B cell (primary cell): ENCODE data around the gene MCM5. TPM values are rescaled to one million over a fixed set of nuclear protein-coding genes. Genes with fewer than 3 reads are reported as not detected.

Source experiments
- ATAC-seq: fragments of 200-7000 bp; cut with Tn5 transposase; one replicate; pipeline ENCODE4 v1.10.0; 2021; ENCODE audit warnings: low read depth, mild to moderate bottlenecking, moderate number of reproducible peaks, moderate library complexity
- CTCF ChIA-PET: fragments of 350-600 bp; sonication (Branson Sonifier 250); formaldehyde crosslinking; loops from one replicate; lab custom pipeline; 2021; ENCODE audit warnings: antibody characterized with exemption, inconsistent platforms; lab: Charles Lee
- POLR2A ChIA-PET: fragments of 350-600 bp; sonication (Branson Sonifier 250); formaldehyde crosslinking; loops from one replicate; lab custom pipeline; 2021; ENCODE audit warnings: antibody characterized with exemption; lab: Charles Lee
- DNase-seq: peaks from one replicate; pipeline ENCODE4 v3.0.0; 2013
- H2AFZ ChIP-seq: 2 replicates; pipeline ENCODE4 v1.6.1; 2012; ENCODE audit warnings: mild to moderate bottlenecking, low read depth, low read length; ENCODE audit not compliant: insufficient read depth, poor library complexity, severe bottlenecking
- H3K27ac ChIP-seq, 2 donors: 1 replicate in 1 of 2; 2 replicates in 1 of 2; pipeline ENCODE4 v1.5.1; 2012 to 2013; ENCODE audit warnings: low read length in 2 of 2, mild to moderate bottlenecking in 2 of 2, moderate library complexity in 1 of 2
- H3K27me3 ChIP-seq, 4 experiments: fragments of 200-600 bp in 1 of 4; sonication (generic) in 1 of 4; replicated peaks in 1 of 4; 1 replicate in 2 of 4; 2 replicates in 2 of 4; pipeline versions ENCODE4 v1.6.1 to v1.7.0; 2013 to 2016; ENCODE audit warnings: low read length in 3 of 4, mild to moderate bottlenecking in 2 of 4, mixed read lengths in 1 of 4, moderate library complexity in 1 of 4; ENCODE audit not compliant: insufficient read depth in 4 of 4, control insufficient read depth in 3 of 4; ENCODE audit errors: control extremely low read depth in 1 of 4
- H3K36me3 ChIP-seq, 2 experiments: replicated peaks in 1 of 2; 1 replicate in 1 of 2; 2 replicates in 1 of 2; pipeline versions ENCODE4 v1.6.1 to v1.7.1; 2013; ENCODE audit warnings: low read length in 1 of 2; ENCODE audit not compliant: insufficient read depth in 2 of 2, control insufficient read depth in 1 of 2; ENCODE audit errors: control extremely low read depth in 1 of 2, extremely low read depth in 1 of 2
- H3K4me1 ChIP-seq, 2 donors: fragments of 200-600 bp in 1 of 2; sonication (generic) in 1 of 2; 1 replicate in 1 of 2; 2 replicates in 1 of 2; pipeline versions ENCODE4 v1.5.1 to v1.6.1; 2013 to 2017; ENCODE audit warnings: low read length in 2 of 2; ENCODE audit not compliant: control insufficient read depth in 2 of 2, insufficient read depth in 2 of 2
- H3K4me2 ChIP-seq: replicated peaks from 2 replicates; pipeline ENCODE3; 2012; ENCODE audit warnings: mild to moderate bottlenecking, low read depth, low read length; ENCODE audit not compliant: poor library complexity, severe bottlenecking
- H3K4me3 ChIP-seq, 5 experiments: fragments of 200-600 bp in 1 of 5; sonication (generic) in 1 of 5; 1 replicate in 3 of 5; 2 replicates in 2 of 5; pipeline versions ENCODE4 v1.5.1 to v1.7.0; 2011 to 2016; ENCODE audit warnings: low read length in 4 of 5, mild to moderate bottlenecking in 4 of 5, low read depth in 2 of 5, control low read depth in 1 of 5, moderate library complexity in 1 of 5; ENCODE audit not compliant: insufficient read depth in 1 of 5; ENCODE audit errors: control extremely low read depth in 1 of 5, extremely low read depth in 1 of 5
- H3K79me2 ChIP-seq: fragments of 200-600 bp; sonication (generic); one replicate; pipeline ENCODE4 v1.6.0; 2016; ENCODE audit warnings: low read length; ENCODE audit not compliant: control insufficient read depth, insufficient read depth
- H3K9ac ChIP-seq: fragments of 200-600 bp; sonication (generic); 2 replicates; pipeline ENCODE4 v1.6.1; 2017; ENCODE audit warnings: mild to moderate bottlenecking, low read length, moderate library complexity
- H3K9me3 ChIP-seq, 3 donors: one replicate each; pipeline versions ENCODE4 v1.6.1 to v1.7.1; 2013; ENCODE audit warnings: low read length in 2 of 3; ENCODE audit not compliant: control insufficient read depth in 2 of 3, insufficient read depth in 1 of 3; ENCODE audit errors: control extremely low read depth in 1 of 3
- H4K20me1 ChIP-seq: 2 replicates; pipeline ENCODE4 v1.6.0; 2012; ENCODE audit warnings: mild to moderate bottlenecking, low read length; ENCODE audit not compliant: insufficient read depth, control insufficient read depth, poor library complexity, severe bottlenecking
- H3K27ac Mint-ChIP-seq: one replicate; pipeline ENCODE4 v1.8.0; 2021; ENCODE audit warnings: mixed read lengths
- H3K27me3 Mint-ChIP-seq: one replicate; pipeline ENCODE4 v1.8.0; 2021; ENCODE audit warnings: mixed read lengths
- H3K4me1 Mint-ChIP-seq: one replicate; pipeline ENCODE4 v1.8.0; 2021; ENCODE audit warnings: mixed read lengths
- H3K4me3 Mint-ChIP-seq: one replicate; pipeline ENCODE4 v1.8.0; 2021; ENCODE audit warnings: mixed read lengths
- H3K9me3 Mint-ChIP-seq: one replicate; pipeline ENCODE4 v1.8.0; 2022; ENCODE audit warnings: mixed read lengths; ENCODE audit not compliant: insufficient read depth
- EZH2 ChIP-seq: IDR thresholded peaks from 2 replicates; pipeline ENCODE4 v1.6.1; 2012; ENCODE audit warnings: borderline replicate concordance, low read depth, mild to moderate bottlenecking, moderate library complexity, low read length; ENCODE audit not compliant: insufficient read depth, poor library complexity, severe bottlenecking
- WGBS: methylation state at CpG from one replicate; pipeline ENCODE4 v1.1.5; 2013; ENCODE audit warnings: missing lambda C conversion rate; ENCODE audit not compliant: insufficient coverage; 5-methylcytosine and 5-hydroxymethylcytosine counted together
- intact Hi-C: fragments of 100-400 bp; cut with micrococcal nuclease; formaldehyde crosslinking; loops from one replicate; pipeline ENCODE4 v1.10.0; 2022
- polyA plus RNA-seq: library from polyadenylated mRNA; depleted of rRNA; stranded (reverse); fragments of >200 nt; gene quantifications from 2 replicates; pipeline ENCODE4 v1.2.3, GENCODE V29; 2012
- total RNA-seq, 2 donors: library from RNA; stranded (reverse); fragments of 120-200 nt in 1 of 2; gene quantifications; 1 replicate in 1 of 2; 2 replicates in 1 of 2; pipeline versions ENCODE4 v1.2.3 to v1.2.4, GENCODE V29; 2013 to 2022
- TF ChIP-seq, protein P1 (sequence below): fragments of 200-600 bp; IDR thresholded peaks from one replicate; pipeline ENCODE4 v1.8.0; 2022; ENCODE audit warnings: antibody characterized with exemption, mild to moderate bottlenecking

Gene MCM5
- total and polyA plus RNA-seq, 2 donors (not counting 1 experiment from before 2014, with no cell fraction given): 112 to 203 TPM

DNA sequence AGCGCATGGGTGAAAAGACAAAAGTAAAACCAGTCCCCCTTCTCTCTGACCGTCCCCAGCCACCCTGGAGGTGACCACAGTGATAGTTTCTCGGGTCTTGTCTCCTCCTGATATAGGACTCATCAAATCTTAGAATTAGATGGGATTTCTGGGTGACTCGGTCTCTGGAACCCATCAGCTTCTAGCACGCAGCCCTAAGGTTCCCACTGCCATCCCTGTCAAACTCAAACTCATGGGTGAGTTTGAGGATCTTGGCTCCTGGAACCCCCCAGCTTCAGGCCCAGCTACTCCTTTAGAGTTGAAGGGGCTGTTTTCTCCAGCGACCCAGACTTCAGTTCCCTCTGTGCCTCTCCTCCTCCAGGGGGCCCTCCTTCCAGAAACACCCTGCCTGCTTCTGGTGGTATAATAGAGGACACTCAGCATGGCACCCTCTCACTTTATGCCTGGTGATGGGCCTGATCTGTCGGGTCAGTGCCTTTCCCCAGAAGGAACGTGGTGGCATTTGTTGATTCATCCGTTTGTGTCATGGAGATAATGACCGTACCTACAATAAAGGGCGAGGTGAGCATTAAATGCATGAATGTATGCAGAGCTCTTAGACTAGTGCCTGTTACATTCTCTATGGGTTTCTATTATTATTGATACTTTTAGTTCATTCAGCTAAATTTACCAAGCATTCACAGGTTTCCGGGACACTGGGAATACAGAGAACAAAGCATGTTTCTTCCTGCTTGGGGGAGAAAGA is 31.7 kb downstream of the MCM5 start:
- ChIA-PET POLR2A (interaction anchor here (0.6 kb wide), 1 partner anchor 119 kb away, joined by 3 read pairs; no protein-coding TSS in a partner anchor), CTCF (interaction anchor here (0.7 to 5.7 kb wide), 8 partner anchors 11 to 693 kb away, joined by 3 to 39 read pairs (median 10); no protein-coding TSS in a partner anchor)
- Mint-ChIP-seq H3K27ac (no peak overlapping the region), H3K4me3 (no peak overlapping the region), H3K9me3 (no peaks in the 10 kb centered on the region), H3K4me1 (peaks cover 5% of the 10 kb centered on the region), H3K27me3 (no peaks in the 10 kb centered on the region)
- TF ChIP-seq, protein P1, sequence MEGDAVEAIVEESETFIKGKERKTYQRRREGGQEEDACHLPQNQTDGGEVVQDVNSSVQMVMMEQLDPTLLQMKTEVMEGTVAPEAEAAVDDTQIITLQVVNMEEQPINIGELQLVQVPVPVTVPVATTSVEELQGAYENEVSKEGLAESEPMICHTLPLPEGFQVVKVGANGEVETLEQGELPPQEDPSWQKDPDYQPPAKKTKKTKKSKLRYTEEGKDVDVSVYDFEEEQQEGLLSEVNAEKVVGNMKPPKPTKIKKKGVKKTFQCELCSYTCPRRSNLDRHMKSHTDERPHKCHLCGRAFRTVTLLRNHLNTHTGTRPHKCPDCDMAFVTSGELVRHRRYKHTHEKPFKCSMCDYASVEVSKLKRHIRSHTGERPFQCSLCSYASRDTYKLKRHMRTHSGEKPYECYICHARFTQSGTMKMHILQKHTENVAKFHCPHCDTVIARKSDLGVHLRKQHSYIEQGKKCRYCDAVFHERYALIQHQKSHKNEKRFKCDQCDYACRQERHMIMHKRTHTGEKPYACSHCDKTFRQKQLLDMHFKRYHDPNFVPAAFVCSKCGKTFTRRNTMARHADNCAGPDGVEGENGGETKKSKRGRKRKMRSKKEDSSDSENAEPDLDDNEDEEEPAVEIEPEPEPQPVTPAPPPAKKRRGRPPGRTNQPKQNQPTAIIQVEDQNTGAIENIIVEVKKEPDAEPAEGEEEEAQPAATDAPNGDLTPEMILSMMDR: no peak
- TF ChIP-seq EZH2: no peak
- intact Hi-C loops: loop anchor here (2.0 to 10.0 kb wide), 2 partner anchors 151 to 693 kb away; no protein-coding TSS in a partner anchor
- H4K20me1 ChIP-seq: peaks cover 17% of the 10 kb centered on the region
- no peak overlapping the region for H3K27ac ChIP-seq
- no peak overlapping the region for H2AFZ ChIP-seq
- no peak for ATAC-seq
- no peak overlapping the region for H3K4me3 ChIP-seq
- peaks cover 13 to 38% of the 10 kb centered on the region in 2 experiments for H3K36me3 ChIP-seq
- 92% methylated on average over 4 of the region's 12 CpGs for WGBS
- no peaks in the 10 kb centered on the region for H3K27me3 ChIP-seq
- no peak for DNase-seq
- H3K9ac ChIP-seq: no peak overlapping the region
- H3K79me2 ChIP-seq: peaks cover 8% of the 10 kb centered on the region
- H3K9me3 ChIP-seq: peaks cover 2 to 22% (median 13%) of the 10 kb centered on the region in 3 donors
- H3K4me1 ChIP-seq: no peaks in the 10 kb centered on the region
- H3K4me2 ChIP-seq: no peak overlapping the region
